ENCODE results near the gene IQGAP2. TPM values are rescaled to one million over a fixed set of nuclear protein-coding genes. Genes with fewer than 3 reads are reported as not detected.

The IQGAP2 gene
- total and polyA plus RNA-seq, 9 of the 15 experiments (the other 6 are each of a cell fraction or from before 2014, with no cell fraction given), result 8.7 to 23.2 (median 17.4) TPM

- H3K9ac ChIP-seq (ENCODE audit: insufficient read depth in 1 of 2, low read depth in 2 of 2, low read length in 2 of 2), result no peak overlapping the region
- in situ Hi-C loops (cut with MboI), result no loop called here
- peaks cover 15 to 18% of the 10 kb centered on the region in 2 experiments; a peak in 4 of 5 replicates for H3K4me1 ChIP-seq (replicated peaks in 1 of 2; ENCODE audit: control insufficient read depth in 2 of 2, insufficient read depth in 2 of 2, low read length in 2 of 2)
- H2AFZ ChIP-seq (ENCODE audit: low read depth, low read length), result no peak overlapping the region
- 0 out of 3 replicates have a peak, but pooled peaks cover 2% of the 10 kb centered on the region for H3K36me3 ChIP-seq (ENCODE audit: control insufficient read depth, insufficient read depth, low read length)
- FAIRE-seq, result no peak
- peaks cover 56% of the 10 kb centered on the region for H3K79me2 ChIP-seq (ENCODE audit: control insufficient read depth, insufficient read depth, low read length)
- intact Hi-C loops (cut with micrococcal nuclease), result no loop called here
- no peaks in the 10 kb centered on the region for H3K27me3 ChIP-seq (ENCODE audit: control insufficient read depth in 2 of 2, insufficient read depth in 2 of 2, low read length in 2 of 2)
- no peaks in the 10 kb centered on the region for H3K9me3 ChIP-seq (replicated peaks; ENCODE audit: control insufficient read depth, insufficient read depth, low read depth, low read length)
- TF ChIP-seq RFX1 (IDR thresholded peaks at IDR 0.05) (no peak), ZNF121 (CRISPR knock-in tag; conservative IDR thresholded peaks at IDR 0.05) (peak; percentile 56)
- 93% methylated on average over 5 of the region's 5 CpGs for WGBS (ENCODE audit: insufficient coverage, low coverage, missing lambda C conversion rate)
- H3K4me2 ChIP-seq (ENCODE audit: insufficient read depth, low read length), result no peak overlapping the region
- no peak for DNase-seq (ENCODE audit: extremely low read depth in 1 of 4, low spot score in 3 of 4)
- ChIA-PET CTCF (ENCODE audit: low intra/inter-chr PET ratio) (no interaction called here), POLR2A (interaction anchor here (0.7 to 2.7 kb wide), 3 partner anchors 13 to 59 kb away, joined by 3 to 12 read pairs (median 5); no protein-coding TSS in a partner anchor)
- H3K27ac ChIP-seq (ENCODE audit: extremely low read depth, low read depth, low read length), result no peak overlapping the region
- ATAC-seq, result no peak
- no peak overlapping the region for H3K4me3 ChIP-seq
- no peaks in the 10 kb centered on the region for H3K9me1 ChIP-seq (ENCODE audit: control insufficient read depth, insufficient read depth, low read length)
- no TSS peak for BruUV-seq (replicated peaks)
- H4K20me1 ChIP-seq (replicated peaks; ENCODE audit: control insufficient read depth, insufficient read depth, low read length), result no peaks in the 10 kb centered on the region
Measured at GRCh38 chr5:76718381-76718832, 315.3 kb downstream of the IQGAP2 start.

GRCh38 chr5:76718880-76719279 lies 315.8 kb downstream of the IQGAP2 start:
- DNase-seq (ENCODE audit: extremely low read depth in 1 of 4, low spot score in 3 of 4) (no peak), ATAC-seq (no peak), FAIRE-seq (no peak)
- Histone ChIP-seq H3K36me3 (ENCODE audit: control insufficient read depth, insufficient read depth, low read length) (0 out of 3 replicates have a peak, but pooled peaks cover 2% of the 10 kb centered on the region), H3K9ac (ENCODE audit: insufficient read depth in 1 of 2, low read depth in 2 of 2, low read length in 2 of 2) (no peak overlapping the region), H4K20me1 (replicated peaks; ENCODE audit: control insufficient read depth, insufficient read depth, low read length) (no peaks in the 10 kb centered on the region), H3K27ac (ENCODE audit: extremely low read depth, low read depth, low read length) (no peak overlapping the region), H3K4me1 (replicated peaks in 1 of 2; ENCODE audit: control insufficient read depth in 2 of 2, insufficient read depth in 2 of 2, low read length in 2 of 2) (peaks cover 15 to 18% of the 10 kb centered on the region in 2 experiments; a peak in 4 of 5 replicates), H3K9me3 (replicated peaks; ENCODE audit: control insufficient read depth, insufficient read depth, low read depth, low read length) (no peaks in the 10 kb centered on the region), H3K4me3 (no peak overlapping the region), H3K79me2 (ENCODE audit: control insufficient read depth, insufficient read depth, low read length) (peaks cover 56% of the 10 kb centered on the region), H3K27me3 (ENCODE audit: control insufficient read depth in 2 of 2, insufficient read depth in 2 of 2, low read length in 2 of 2) (no peaks in the 10 kb centered on the region), H3K4me2 (ENCODE audit: insufficient read depth, low read length) (no peak overlapping the region), H3K9me1 (ENCODE audit: control insufficient read depth, insufficient read depth, low read length) (no peaks in the 10 kb centered on the region), H2AFZ (ENCODE audit: low read depth, low read length) (no peak overlapping the region)
- CTCF ChIA-PET (ENCODE audit: low intra/inter-chr PET ratio), result no interaction called here
- 92% methylated on average over 4 of the region's 4 CpGs for WGBS (ENCODE audit: insufficient coverage, low coverage, missing lambda C conversion rate)
- TF ChIP-seq TAL1 (IDR thresholded peaks at IDR 0.05), result no peak
- intact Hi-C loops (cut with micrococcal nuclease), result no loop called here
- in situ Hi-C loops (cut with MboI), result no loop called here
- no TSS peak for BruUV-seq (replicated peaks)
- POLR2A ChIA-PET, result interaction anchor here (0.7 to 2.7 kb wide), 3 partner anchors 13 to 60 kb away, joined by 3 to 12 read pairs (median 5); no protein-coding TSS in a partner anchor
